HG03139 (cell line): Measurements from ENCODE around the gene NPAS3.

Experiments
- ATAC-seq: cut with Tn5 transposase; IDR thresholded peaks from one replicate; pipeline ENCODE4 v1.9.1; 2021; ENCODE audit not compliant: unreplicated experiment

The NPAS3 gene

GRCh38 chr14:33805593-33805992 lies 866.9 kb downstream of the NPAS3 start:
- ATAC-seq, result no peak

- ATAC-seq, result no peak
These were observed 868.2 kb downstream of the NPAS3 start for GRCh38 chr14:33806905-33807304.

- no peak for ATAC-seq
These were observed 869.5 kb downstream of the NPAS3 start for GRCh38 chr14:33808187-33808586.

GRCh38 chr14:33809396-33809981 lies 870.8 kb downstream of the NPAS3 start:
- ATAC-seq, result no peak

- ATAC-seq, result no peak
These were observed 871.6 kb downstream of the NPAS3 start for GRCh38 chr14:33810308-33810707.

- no peak for ATAC-seq
These were observed 873.0 kb downstream of the NPAS3 start for GRCh38 chr14:33811721-33812120.

- ATAC-seq, result no peak
These were observed 873.5 kb downstream of the NPAS3 start for GRCh38 chr14:33812181-33812580.

GRCh38 chr14:33812601-33813000 lies 873.9 kb downstream of the NPAS3 start:
- no peak for ATAC-seq

- no peak for ATAC-seq
These were observed 875.3 kb downstream of the NPAS3 start for GRCh38 chr14:33814010-33814409.

- no peak for ATAC-seq
These were observed 895.2 kb downstream of the NPAS3 start for GRCh38 chr14:33833706-33834465.

- no peak for ATAC-seq
These were observed 896.0 kb downstream of the NPAS3 start for GRCh38 chr14:33834466-33835260.

- no peak for ATAC-seq
These were observed 896.6 kb downstream of the NPAS3 start for GRCh38 chr14:33835261-33835655.

- no peak for ATAC-seq
These were observed 897.0 kb downstream of the NPAS3 start for GRCh38 chr14:33835677-33836076.

GRCh38 chr14:33836203-33836899 lies 897.7 kb downstream of the NPAS3 start:
- no peak for ATAC-seq

GRCh38 chr14:33836900-33837577 lies 898.4 kb downstream of the NPAS3 start:
- ATAC-seq, result no peak

- ATAC-seq, result no peak
These were observed 899.4 kb downstream of the NPAS3 start for GRCh38 chr14:33837943-33838683.

- no peak for ATAC-seq
These were observed 900.8 kb downstream of the NPAS3 start for GRCh38 chr14:33839193-33840076.

GRCh38 chr14:33840797-33841196 lies 902.1 kb downstream of the NPAS3 start:
- ATAC-seq, result no peak

- ATAC-seq, result no peak
These were observed 903.6 kb downstream of the NPAS3 start for GRCh38 chr14:33842299-33842698.
